Left ventricle myocardium inferior (tissue), 1 donor: ENCODE measurements around the gene CCDC195. TPM values are rescaled to one million over a fixed set of nuclear protein-coding genes. Genes with fewer than 3 reads are reported as not detected.

Source experiments
- DNase-seq: peaks from one replicate; pipeline ENCODE4 v3.0.0-alpha.2; 2020
- H3K27ac ChIP-seq: fragments of 200-600 bp; replicated peaks from 2 replicates; pipeline ENCODE4 v1.8.0; 2021
- H3K27me3 ChIP-seq: fragments of 200-600 bp; 2 replicates; pipeline ENCODE4 v1.8.0; 2021; ENCODE audit warnings: low read depth
- H3K36me3 ChIP-seq: fragments of 200-600 bp; 2 replicates; pipeline ENCODE4 v1.8.0; 2021
- H3K4me1 ChIP-seq: fragments of 200-600 bp; 2 replicates; pipeline ENCODE4 v1.8.0; 2021
- H3K4me3 ChIP-seq: fragments of 200-600 bp; 2 replicates; pipeline ENCODE4 v1.8.0; 2021; ENCODE audit warnings: mild to moderate bottlenecking, moderate library complexity
- H3K9me3 ChIP-seq: fragments of 200-600 bp; replicated peaks from 2 replicates; pipeline ENCODE4 v1.8.0; 2021
- CTCF ChIP-seq: fragments of 200-600 bp; IDR thresholded peaks from 2 replicates; pipeline ENCODE4 v1.8.0; 2021; ENCODE audit warnings: antibody characterized with exemption, mild to moderate bottlenecking, borderline replicate concordance
- intact Hi-C: fragments of 100-400 bp; cut with micrococcal nuclease; formaldehyde crosslinking; loops from one replicate; pipeline ENCODE4 v1.11.0; 2022
- total RNA-seq: library from RNA; stranded (reverse); fragmentation: NEBNext Ultra II Directional; extraction: Animal tissue kit (Norgen Biotek cat#: 25700); gene quantifications from one replicate; pipeline ENCODE4 v1.2.1, GENCODE V29; 2021
- donor health status: DM: no; HTN: yes; CAD: no; lungs with severe emphysema.

CCDC195 gene
- total RNA-seq, 1 donor from 2014 or later: not detected

GRCh38 chr2:224749136-224749535, 33.0 kb upstream of the CCDC195 start:
- H3K9me3 ChIP-seq: no peaks in the 10 kb centered on the region
- H3K4me3 ChIP-seq: no peak overlapping the region
- H3K4me1 ChIP-seq: no peaks in the 10 kb centered on the region
- H3K27me3 ChIP-seq: no peaks in the 10 kb centered on the region
- DNase-seq: no peak
- H3K36me3 ChIP-seq: no peaks in the 10 kb centered on the region
- no peak overlapping the region for H3K27ac ChIP-seq
- no peak for TF ChIP-seq CTCF
- intact Hi-C loops: no loop called here

- Histone ChIP-seq H3K9me3 (no peaks in the 10 kb centered on the region), H3K27me3 (no peaks in the 10 kb centered on the region), H3K27ac (no peak overlapping the region), H3K36me3 (no peaks in the 10 kb centered on the region), H3K4me3 (no peak overlapping the region), H3K4me1 (no peaks in the 10 kb centered on the region)
- intact Hi-C loops: no loop called here
- DNase-seq: no peak
- TF ChIP-seq CTCF: no peak
Measured at GRCh38 chr2:224747765-224748164, 31.6 kb upstream of the CCDC195 start.

DNA sequence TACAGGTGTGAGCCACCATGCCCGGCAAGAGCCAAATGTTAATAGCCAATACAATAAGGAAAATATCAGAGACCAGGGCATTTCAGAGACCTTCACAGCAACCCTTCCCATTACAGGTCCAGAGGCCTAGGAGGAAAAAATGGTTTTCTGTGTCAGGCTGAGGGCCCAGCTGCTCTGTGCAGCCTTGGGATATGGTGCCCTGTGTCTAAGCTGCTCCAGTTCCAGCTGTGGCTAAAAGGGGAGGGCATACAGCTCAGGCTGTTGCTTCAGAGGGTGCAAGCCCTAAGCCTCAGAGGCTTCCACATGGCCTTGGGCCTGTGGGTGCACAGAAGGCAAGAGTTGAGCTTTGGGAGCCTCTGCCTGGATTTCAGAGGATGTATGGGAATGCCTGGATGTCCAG, 20.1 kb upstream of the CCDC195 start:
- no peak overlapping the region for H3K4me3 ChIP-seq
- no peaks in the 10 kb centered on the region for H3K4me1 ChIP-seq
- no peaks in the 10 kb centered on the region for H3K27me3 ChIP-seq
- H3K9me3 ChIP-seq: peaks cover 15% of the 10 kb centered on the region
- intact Hi-C loops: no loop called here
- H3K27ac ChIP-seq: no peak overlapping the region
- no peak for DNase-seq
- TF ChIP-seq CTCF: no peak
- H3K36me3 ChIP-seq: no peaks in the 10 kb centered on the region

DNA sequence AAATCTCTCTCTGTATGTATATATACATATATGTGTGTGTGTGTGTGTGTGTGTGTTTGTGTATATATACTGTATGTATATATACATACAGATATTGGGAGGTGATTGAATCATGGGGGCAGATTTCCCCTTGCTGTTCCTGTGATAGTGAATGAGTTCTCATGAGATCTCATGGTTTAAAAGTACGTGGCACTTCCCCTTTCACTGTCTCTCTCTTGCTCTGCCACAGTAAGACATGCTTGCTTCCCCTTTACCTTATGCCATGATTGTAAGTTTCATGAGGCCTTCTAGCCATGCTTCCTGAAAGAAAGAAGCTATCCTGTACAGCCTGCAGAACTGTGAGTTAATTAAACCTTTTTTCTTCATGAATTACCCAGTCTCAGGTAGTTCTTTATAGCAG, 18.8 kb upstream of the CCDC195 start:
- no peaks in the 10 kb centered on the region for H3K36me3 ChIP-seq
- no peak for TF ChIP-seq CTCF

DNA sequence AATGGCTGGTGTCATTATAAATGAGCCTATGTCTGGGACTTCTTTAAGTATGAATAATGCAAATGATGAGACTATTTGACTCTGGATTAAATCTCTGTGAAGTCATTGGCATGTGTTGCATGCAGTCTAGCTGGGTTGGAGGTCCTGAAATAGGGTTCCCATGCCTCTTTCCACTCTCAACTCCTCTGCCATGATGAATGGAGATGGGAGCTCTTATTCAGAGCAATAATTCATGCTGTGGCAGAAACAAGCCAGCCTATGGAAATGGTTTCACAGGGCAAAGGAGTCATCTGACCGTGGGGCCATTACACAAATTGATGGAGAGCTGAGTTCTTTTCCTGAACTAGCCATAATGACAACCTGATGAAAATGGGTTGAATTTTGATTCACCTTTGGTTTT, 15.5 kb upstream of the CCDC195 start:
- H3K36me3 ChIP-seq: no peaks in the 10 kb centered on the region
- H3K27ac ChIP-seq: no peak overlapping the region
- H3K27me3 ChIP-seq: no peaks in the 10 kb centered on the region
- no peaks in the 10 kb centered on the region for H3K4me1 ChIP-seq
- DNase-seq: no peak
- TF ChIP-seq CTCF: no peak
- intact Hi-C loops: no loop called here
- H3K9me3 ChIP-seq: peaks cover 31% of the 10 kb centered on the region
- H3K4me3 ChIP-seq: no peak overlapping the region

More for the DNA sequence above, 18.8 kb upstream of the CCDC195 start:
- DNase-seq: no peak
- Histone ChIP-seq H3K9me3 (peaks cover 15% of the 10 kb centered on the region), H3K27ac (no peak overlapping the region), H3K4me3 (no peak overlapping the region), H3K4me1 (no peaks in the 10 kb centered on the region), H3K27me3 (no peaks in the 10 kb centered on the region)
- intact Hi-C loops: no loop called here

GRCh38 chr2:224729435-224729834, 13.3 kb upstream of the CCDC195 start:
- Histone ChIP-seq H3K4me1 (no peaks in the 10 kb centered on the region), H3K36me3 (no peaks in the 10 kb centered on the region), H3K27me3 (no peaks in the 10 kb centered on the region), H3K4me3 (no peak overlapping the region), H3K27ac (no peak overlapping the region), H3K9me3 (peaks cover 22% of the 10 kb centered on the region)
- no peak for TF ChIP-seq CTCF
- no peak for DNase-seq
- intact Hi-C loops: no loop called here
